Thyroid gland (tissue), 4 donors: ENCODE results near the gene CDYL.

Source experiments
- CTCF ChIP-seq, 6 experiments: fragments of 200-600 bp in 3 of 6; fragments of 450-650 bp in 3 of 6; sonication (generic) in 3 of 6; IDR thresholded peaks; one replicate each; pipeline ENCODE4 v1.5.1; 2016 to 2019; ENCODE audit warnings: antibody characterized with exemption in 6 of 6, mild to moderate bottlenecking in 2 of 6, inconsistent platforms in 1 of 6, moderate library complexity in 1 of 6
- POLR2A ChIP-seq, 2 donors: fragments of 450-650 bp; IDR thresholded peaks; one replicate each; pipeline ENCODE4 v1.6.1; 2017; ENCODE audit warnings: antibody characterized with exemption in 2 of 2, mild to moderate bottlenecking in 2 of 2, moderate library complexity in 1 of 2

DNA sequence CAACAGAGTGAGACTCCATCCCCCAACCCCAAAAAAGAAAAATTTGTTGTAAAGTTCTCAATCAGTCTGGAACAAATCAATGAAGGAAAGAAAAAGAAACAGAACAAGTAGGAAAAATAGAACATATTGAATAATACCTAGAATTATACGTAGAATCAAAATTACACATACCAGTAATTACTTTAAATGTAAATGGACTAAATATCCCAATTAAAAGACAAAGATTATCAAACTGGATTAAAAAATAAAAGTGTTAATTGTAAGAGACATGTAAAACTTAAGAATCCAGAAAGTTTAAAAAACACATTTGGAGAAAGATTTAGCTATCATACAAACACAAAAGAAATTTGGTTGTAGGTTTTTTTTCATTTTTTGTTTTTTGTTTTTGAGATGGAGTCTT, 12.3 kb upstream of the CDYL start:
- TF ChIP-seq CTCF (IDR thresholded peaks at IDR 0.05) (no peak), POLR2A (IDR thresholded peaks at IDR 0.05) (no peak)
